WERI-Rb-1 (cell line): Measurements from ENCODE around the gene TGFBI.

Source experiments
- DNase-seq: peaks from one replicate; pipeline ENCODE4 v3.0.0-alpha.2; 2020
- H3K27ac ChIP-seq: fragments of 250-450 bp; sonication (Bioruptor Pico); 2 replicates; pipeline ENCODE4 v1.5.1; 2020; ENCODE audit warnings: mild to moderate bottlenecking, moderate library complexity
- H3K27me3 ChIP-seq: fragments of 250-450 bp; sonication (Bioruptor Pico); 2 replicates; pipeline ENCODE4 v1.5.1; 2021; ENCODE audit warnings: mild to moderate bottlenecking, low read depth, moderate library complexity; ENCODE audit not compliant: insufficient read depth, severe bottlenecking
- H3K36me3 ChIP-seq: fragments of 250-450 bp; sonication (Bioruptor Pico); 2 replicates; pipeline ENCODE4 v1.5.1; 2020; ENCODE audit warnings: mild to moderate bottlenecking, moderate library complexity
- H3K4me3 ChIP-seq: 2 replicates; pipeline ENCODE4 v1.5.1; 2011; ENCODE audit warnings: low read depth, mild to moderate bottlenecking, control low read depth, low read length
- H3K9me3 ChIP-seq: fragments of 250-450 bp; sonication (Bioruptor Pico); 2 replicates; pipeline ENCODE4 v1.5.1; 2021; ENCODE audit warnings: mild to moderate bottlenecking, moderate library complexity; ENCODE audit not compliant: severe bottlenecking
- TF ChIP-seq, protein P1 (sequence below): IDR thresholded peaks from 2 replicates; pipeline ENCODE4 v1.5.1; 2011; ENCODE audit warnings: low read depth, mild to moderate bottlenecking, control low read depth, inconsistent platforms, low read length

The TGFBI gene

GRCh38 chr5:136108180-136108611 is 79.4 kb downstream of the TGFBI start:
- Histone ChIP-seq H3K9me3 (no peaks in the 10 kb centered on the region), H3K4me3 (no peak overlapping the region), H3K27ac (no peak overlapping the region), H3K36me3 (no peaks in the 10 kb centered on the region), H3K27me3 (no peaks in the 10 kb centered on the region)
- no peak for DNase-seq
- TF ChIP-seq, protein P1, sequence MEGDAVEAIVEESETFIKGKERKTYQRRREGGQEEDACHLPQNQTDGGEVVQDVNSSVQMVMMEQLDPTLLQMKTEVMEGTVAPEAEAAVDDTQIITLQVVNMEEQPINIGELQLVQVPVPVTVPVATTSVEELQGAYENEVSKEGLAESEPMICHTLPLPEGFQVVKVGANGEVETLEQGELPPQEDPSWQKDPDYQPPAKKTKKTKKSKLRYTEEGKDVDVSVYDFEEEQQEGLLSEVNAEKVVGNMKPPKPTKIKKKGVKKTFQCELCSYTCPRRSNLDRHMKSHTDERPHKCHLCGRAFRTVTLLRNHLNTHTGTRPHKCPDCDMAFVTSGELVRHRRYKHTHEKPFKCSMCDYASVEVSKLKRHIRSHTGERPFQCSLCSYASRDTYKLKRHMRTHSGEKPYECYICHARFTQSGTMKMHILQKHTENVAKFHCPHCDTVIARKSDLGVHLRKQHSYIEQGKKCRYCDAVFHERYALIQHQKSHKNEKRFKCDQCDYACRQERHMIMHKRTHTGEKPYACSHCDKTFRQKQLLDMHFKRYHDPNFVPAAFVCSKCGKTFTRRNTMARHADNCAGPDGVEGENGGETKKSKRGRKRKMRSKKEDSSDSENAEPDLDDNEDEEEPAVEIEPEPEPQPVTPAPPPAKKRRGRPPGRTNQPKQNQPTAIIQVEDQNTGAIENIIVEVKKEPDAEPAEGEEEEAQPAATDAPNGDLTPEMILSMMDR: no peak

- DNase-seq: no peak
- no peak overlapping the region for H3K4me3 ChIP-seq
Measured at GRCh38 chr5:136108766-136109165, 80.0 kb downstream of the TGFBI start.

DNA sequence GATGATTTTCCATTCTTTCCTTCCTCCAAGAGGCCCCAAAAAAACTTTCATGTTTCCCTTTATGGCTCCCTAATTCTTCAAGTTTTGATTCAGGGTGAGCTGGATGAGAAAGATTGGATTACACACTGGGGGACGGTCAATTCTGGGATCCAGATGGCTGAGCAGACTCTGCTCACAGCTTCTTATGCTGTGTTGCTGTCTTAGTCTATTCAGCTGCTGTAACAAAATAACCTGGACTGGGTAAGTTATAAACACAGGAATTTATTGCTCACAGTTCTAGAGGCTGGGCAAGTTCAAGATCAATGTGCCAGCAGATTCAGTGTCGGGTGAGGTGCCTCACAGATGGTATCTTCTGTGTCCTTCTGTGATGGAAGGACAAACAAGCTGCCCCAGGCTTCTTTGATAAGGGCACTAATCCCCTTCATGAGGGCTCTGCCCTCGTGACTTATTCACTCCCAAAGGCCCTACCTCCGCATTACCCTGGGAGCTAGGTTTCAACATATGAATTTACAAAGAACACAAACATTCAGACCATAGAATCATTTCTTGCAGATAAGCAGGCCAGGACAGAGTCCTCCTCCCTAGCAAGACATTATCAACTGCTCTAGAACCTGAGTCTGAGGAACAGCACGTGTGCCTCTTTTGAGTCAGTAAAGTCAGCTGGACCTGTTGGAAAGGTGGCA is 80.8 kb downstream of the TGFBI start:
- DNase-seq: no peak
- TF ChIP-seq, protein P1: no peak
- no peaks in the 10 kb centered on the region for H3K27me3 ChIP-seq

More at GRCh38 chr5:136108766-136109165, 80.0 kb downstream of the TGFBI start:
- Histone ChIP-seq H3K36me3 (no peaks in the 10 kb centered on the region), H3K9me3 (no peaks in the 10 kb centered on the region), H3K27me3 (no peaks in the 10 kb centered on the region), H3K27ac (no peak overlapping the region)
- TF ChIP-seq, protein P1: no peak

More for the DNA sequence above, 80.8 kb downstream of the TGFBI start:
- Histone ChIP-seq H3K9me3 (no peaks in the 10 kb centered on the region), H3K36me3 (no peaks in the 10 kb centered on the region), H3K4me3 (no peak overlapping the region), H3K27ac (no peak overlapping the region)
